Naive thymus-derived CD4-positive, alpha-beta T cell (primary cell): ENCODE results near the gene CIAO1. TPM values are rescaled to one million over a fixed set of nuclear protein-coding genes. Genes with fewer than 3 reads are reported as not detected.
"Not testable (repeated sequence)": the region's sequence is repeated elsewhere in the genome, so short reads cannot be mapped to it uniquely, and the experiment has no call there.

Experiments
- ATAC-seq: fragments of 150-1000 bp; cut with Tn5 transposase; 2 replicates; pipeline ENCODE4 v1.10.0; 2021; ENCODE audit warnings: mild to moderate bottlenecking, moderate library complexity
- CTCF ChIA-PET: fragments of 350-600 bp; sonication (Branson Sonifier 250); formaldehyde crosslinking; loops from one replicate; lab custom pipeline; 2021; ENCODE audit warnings: antibody characterized with exemption; lab: Charles Lee
- POLR2A ChIA-PET: fragments of 350-600 bp; sonication (Branson Sonifier 250); formaldehyde crosslinking; loops from one replicate; lab custom pipeline; 2021; ENCODE audit warnings: antibody characterized with exemption, inconsistent platforms; lab: Charles Lee
- DNase-seq, 9 donors: peaks; one replicate each; pipeline versions ENCODE4 v3.0.0 to v3.0.0-alpha.2; 2020 to 2022; ENCODE audit warnings: mixed read lengths in 1 of 9
- H3K27ac ChIP-seq: one replicate; pipeline ENCODE4 v1.7.0; 2013; ENCODE audit warnings: mild to moderate bottlenecking, low read depth, low read length, moderate library complexity
- H3K27me3 ChIP-seq, 2 donors: one replicate each; pipeline ENCODE4 v1.7.0; 2013; ENCODE audit warnings: low read length in 2 of 2, mild to moderate bottlenecking in 2 of 2, moderate library complexity in 2 of 2; ENCODE audit not compliant: control insufficient read depth in 2 of 2, insufficient read depth in 2 of 2
- H3K36me3 ChIP-seq, 3 experiments: 1 replicate in 2 of 3; 2 replicates in 1 of 3; pipeline ENCODE4 v1.7.0; 2013; ENCODE audit warnings: low read length in 3 of 3, mild to moderate bottlenecking in 3 of 3, moderate library complexity in 1 of 3; ENCODE audit not compliant: insufficient read depth in 3 of 3, control insufficient read depth in 2 of 3
- H3K4me1 ChIP-seq, 2 donors: one replicate each; pipeline ENCODE4 v1.7.0; 2013; ENCODE audit warnings: low read length in 2 of 2, mild to moderate bottlenecking in 2 of 2, moderate library complexity in 1 of 2; ENCODE audit not compliant: control insufficient read depth in 2 of 2, insufficient read depth in 2 of 2
- H3K4me3 ChIP-seq: 2 replicates; pipeline ENCODE4 v1.7.0; 2013; ENCODE audit warnings: mild to moderate bottlenecking, low read length
- H3K9me3 ChIP-seq, 3 experiments: 1 replicate in 2 of 3; 2 replicates in 1 of 3; pipeline ENCODE4 v1.7.0; 2013; ENCODE audit warnings: low read length in 3 of 3; ENCODE audit not compliant: control insufficient read depth in 2 of 3
- H3K27ac Mint-ChIP-seq, 9 donors: one replicate each; pipeline ENCODE4 v1.8.0; 2020 to 2022; ENCODE audit warnings: mixed read lengths in 9 of 9, mild to moderate bottlenecking in 8 of 9, moderate library complexity in 5 of 9, inconsistent platforms in 2 of 9
- H3K27me3 Mint-ChIP-seq, 5 donors: one replicate each; pipeline ENCODE4 v1.8.0; 2021 to 2022; ENCODE audit warnings: mixed read lengths in 5 of 5, mild to moderate bottlenecking in 1 of 5
- H3K36me3 Mint-ChIP-seq, 5 donors: one replicate each; pipeline ENCODE4 v1.8.0; 2020 to 2022; ENCODE audit warnings: mixed read lengths in 5 of 5, mild to moderate bottlenecking in 3 of 5, inconsistent platforms in 1 of 5
- H3K4me1 Mint-ChIP-seq, 7 donors: one replicate each; pipeline ENCODE4 v1.8.0; 2020 to 2022; ENCODE audit warnings: mixed read lengths in 7 of 7, mild to moderate bottlenecking in 3 of 7, inconsistent platforms in 1 of 7
- H3K4me3 Mint-ChIP-seq, 10 donors: one replicate each; pipeline ENCODE4 v1.8.0; 2020 to 2022; ENCODE audit warnings: mild to moderate bottlenecking in 10 of 10, mixed read lengths in 10 of 10, moderate library complexity in 6 of 10, inconsistent platforms in 2 of 10
- H3K9me3 Mint-ChIP-seq, 11 donors: one replicate each; pipeline ENCODE4 v1.8.0; 2020 to 2022; ENCODE audit warnings: mixed read lengths in 11 of 11, mild to moderate bottlenecking in 4 of 11, inconsistent platforms in 1 of 11, moderate library complexity in 1 of 11
- intact Hi-C, 2 donors: fragments of 100-400 bp; cut with micrococcal nuclease; formaldehyde crosslinking; loops; one replicate each; pipeline ENCODE4 v1.15.1; 2023
- polyA plus RNA-seq, 2 donors: library from polyadenylated mRNA; unstranded; fragments of 300-500 nt; fragmentation: Illumina TruSeq; gene quantifications; one replicate each; pipeline ENCODE4 v1.2.3, GENCODE V29; 2021
- total RNA-seq, 6 experiments: library from RNA in 5 of 6; stranded (reverse) in 5 of 6; gene quantifications; 1 replicate in 5 of 6; 2 replicates in 1 of 6; pipeline ENCODE4 v1.2.3 and lab custom pipeline; 2021 to 2026

CIAO1 gene
- total and polyA plus RNA-seq, 7 experiments from 2014 or later: 62.1 to 115 (median 84.4) TPM

DNA sequence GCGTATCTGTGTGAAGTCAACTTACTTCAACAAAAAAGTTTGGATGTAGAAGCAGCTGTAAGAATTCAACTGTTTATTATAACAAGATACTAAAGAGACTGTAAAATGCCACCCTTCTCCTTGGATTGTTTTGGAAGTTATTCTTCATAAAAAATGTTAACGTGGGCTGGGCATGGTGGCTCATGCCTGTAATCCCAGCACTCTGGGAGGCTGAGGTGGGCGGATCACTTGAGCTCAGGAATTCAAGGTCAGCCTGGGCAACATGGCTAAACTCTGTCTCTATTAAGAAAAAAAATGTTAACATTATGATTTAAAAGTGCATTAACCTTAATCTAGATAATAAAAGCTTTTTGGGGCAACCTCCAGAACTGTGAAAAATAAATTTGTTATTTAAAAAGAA is 7.7 kb downstream of the CIAO1 start:
- H3K4me3 Mint-ChIP-seq: no peak overlapping the region
- intact Hi-C loops: no loop called here
- H3K4me1 Mint-ChIP-seq: peaks cover 0 to 4% (median 0%) of the 10 kb centered on the region in 7 donors
- Histone ChIP-seq H3K9me3 (no peaks in the 10 kb centered on the region), H3K4me1 (no peaks in the 10 kb centered on the region), H3K27ac (no peak overlapping the region), H3K4me3 (no peak overlapping the region), H3K36me3 (peaks cover 35 to 86% (median 40%) of the 10 kb centered on the region in 3 experiments), H3K27me3 (no peaks in the 10 kb centered on the region)
- ChIA-PET POLR2A (interaction anchor here (0.6 kb wide), 1 partner anchor 17 kb away, joined by 3 read pairs; no protein-coding TSS in a partner anchor), CTCF (interaction anchor here (0.9 kb wide), 1 partner anchor 19 kb away, joined by 4 read pairs; no protein-coding TSS in a partner anchor)
- ATAC-seq (no peak), DNase-seq (no peak)
- peaks cover 8 to 50% (median 30%) of the 10 kb centered on the region in 5 donors for H3K36me3 Mint-ChIP-seq
- H3K9me3 Mint-ChIP-seq: no peaks in the 10 kb centered on the region
- peak overlapping the region in 2 of 9 donors; percentile 25 to 43 for H3K27ac Mint-ChIP-seq
- no peaks in the 10 kb centered on the region for H3K27me3 Mint-ChIP-seq

DNA sequence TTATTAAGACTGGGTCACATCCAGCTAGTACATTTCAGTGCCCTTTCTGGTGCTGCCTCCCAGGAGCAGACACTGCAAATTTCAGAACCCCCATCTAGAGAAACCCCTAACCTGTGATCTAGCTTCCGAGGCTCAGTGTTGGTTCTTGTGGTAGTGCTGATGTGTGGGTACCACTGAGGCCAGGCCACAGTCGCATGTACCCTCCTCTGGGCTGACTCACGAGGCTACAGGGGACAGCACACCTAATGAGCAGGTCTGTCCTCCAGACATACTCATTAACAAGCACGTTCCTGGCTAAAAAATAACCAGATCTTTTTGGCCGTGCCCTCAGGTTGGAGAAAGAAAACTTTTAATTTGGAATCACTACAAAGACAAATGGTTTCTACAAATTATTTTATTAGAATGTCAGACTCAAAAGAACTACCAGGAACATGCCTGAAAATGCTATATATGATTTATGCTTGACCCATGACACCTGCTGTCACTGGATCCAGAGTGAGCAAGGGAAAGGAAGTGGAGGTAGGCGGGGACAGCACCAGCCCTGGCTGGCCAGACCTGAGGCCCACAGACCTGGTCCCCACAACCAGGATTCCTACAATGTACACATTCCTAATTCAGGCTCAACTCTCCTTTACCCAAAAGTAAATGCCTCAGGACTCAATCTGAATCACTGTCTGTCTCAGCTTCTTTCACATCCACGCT is 8.5 kb downstream of the CIAO1 start:
- Mint-ChIP-seq H3K27me3 (no peaks in the 10 kb centered on the region), H3K4me1 (no peaks in the 10 kb centered on the region), H3K27ac (peak overlapping the region in 3 of 9 donors; percentile 24 to 60 (median 55)), H3K9me3 (no peaks in the 10 kb centered on the region), H3K36me3 (peaks cover 11 to 52% (median 32%) of the 10 kb centered on the region in 5 donors), H3K4me3 (no peak overlapping the region)
- peaks cover 35 to 86% (median 43%) of the 10 kb centered on the region in 3 experiments for H3K36me3 ChIP-seq
- no peaks in the 10 kb centered on the region for H3K27me3 ChIP-seq
- intact Hi-C loops: no loop called here
- DNase-seq: no peak
- no peak overlapping the region for H3K4me3 ChIP-seq
- H3K27ac ChIP-seq: no peak overlapping the region
- ATAC-seq: no peak
- no peaks in the 10 kb centered on the region for H3K9me3 ChIP-seq
- CTCF ChIA-PET: no interaction called here
- POLR2A ChIA-PET: interaction anchor here (0.6 kb wide), 2 partner anchors 18 to 220 kb away, joined by 3 read pairs; no protein-coding TSS in a partner anchor
- H3K4me1 ChIP-seq: no peaks in the 10 kb centered on the region

DNA sequence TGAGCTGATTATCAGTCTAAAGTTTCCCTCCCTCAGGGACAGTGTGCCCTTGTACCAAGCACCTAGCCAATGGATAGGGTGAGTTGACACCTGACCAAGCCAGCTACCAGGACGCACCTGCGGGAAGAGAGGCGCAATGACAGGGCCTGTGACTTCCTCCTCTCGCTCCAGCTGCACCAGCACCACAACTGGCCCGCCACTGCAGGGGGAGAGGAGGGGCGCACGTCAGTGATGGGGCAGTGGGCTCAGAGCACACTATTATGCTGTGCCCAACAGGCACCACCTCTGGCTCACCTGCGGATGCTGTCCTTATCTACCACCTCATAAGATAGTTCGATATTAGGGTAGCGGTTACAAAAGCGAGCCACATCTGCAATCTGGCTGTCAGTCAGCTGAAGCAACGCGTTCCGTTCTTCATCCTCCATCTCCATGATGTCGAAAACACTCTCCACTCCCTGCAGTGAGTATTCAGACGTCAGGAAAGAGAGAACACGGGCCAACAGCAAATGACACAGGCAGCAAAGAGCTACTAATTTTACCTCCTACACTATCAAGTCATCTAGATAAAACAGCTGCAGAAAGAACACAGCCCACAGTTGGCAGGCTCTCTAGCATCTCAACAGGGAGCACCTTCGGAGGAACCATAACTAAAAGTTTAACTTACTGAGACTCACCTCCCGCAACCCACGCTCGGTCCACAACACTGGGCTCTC is 10.9 kb downstream of the CIAO1 start:
- Histone ChIP-seq H3K36me3 (peaks cover 36 to 91% (median 48%) of the 10 kb centered on the region in 3 experiments), H3K4me3 (no peak overlapping the region), H3K27me3 (no peaks in the 10 kb centered on the region), H3K9me3 (no peaks in the 10 kb centered on the region), H3K4me1 (no peaks in the 10 kb centered on the region), H3K27ac (no peak overlapping the region)
- no peak for ATAC-seq
- Mint-ChIP-seq H3K27me3 (no peaks in the 10 kb centered on the region), H3K4me1 (no peaks in the 10 kb centered on the region), H3K9me3 (no peaks in the 10 kb centered on the region), H3K27ac (peak overlapping the region in 3 of 9 donors; percentile 21 to 62 (median 34)), H3K36me3 (peaks cover 16 to 58% (median 36%) of the 10 kb centered on the region in 5 donors), H3K4me3 (no peak overlapping the region)
- POLR2A ChIA-PET: interaction anchor here (0.6 to 0.9 kb wide), 2 partner anchors 10 to 33 kb away, joined by 4 to 5 read pairs; no protein-coding TSS in a partner anchor
- CTCF ChIA-PET: no interaction called here
- intact Hi-C loops: no loop called here
- DNase-seq: no peak

DNA sequence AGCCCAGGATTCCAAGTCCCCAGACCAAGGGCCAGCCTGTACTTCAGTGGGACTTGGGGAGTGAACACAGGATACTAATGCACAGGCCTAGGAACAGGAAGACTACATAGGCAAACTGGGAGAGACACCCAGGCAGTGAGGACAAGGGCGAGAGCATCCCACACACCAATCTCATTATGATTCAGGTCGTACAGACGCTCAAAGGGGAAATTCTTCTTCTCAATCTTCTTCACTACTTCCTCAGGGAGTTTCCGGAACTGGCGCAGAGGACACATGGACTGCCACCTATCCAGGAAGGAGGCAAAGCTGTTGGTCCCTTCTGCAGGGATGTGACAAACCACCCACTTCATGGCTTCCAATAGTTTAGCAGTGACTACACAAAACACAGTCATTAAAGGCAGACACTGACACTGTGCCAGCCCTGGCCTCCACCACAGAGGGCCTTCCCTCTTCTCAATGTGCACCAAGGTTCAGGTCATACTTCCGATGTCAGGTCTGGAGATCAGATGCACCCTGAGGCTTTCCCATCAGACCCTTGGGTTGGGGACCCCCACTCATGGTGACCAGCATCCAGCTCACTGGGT is 21.3 kb downstream of the CIAO1 start:
- Histone ChIP-seq H3K27me3 (no peaks in the 10 kb centered on the region), H3K36me3 (peaks cover 81 to 100% (median 87%) of the 10 kb centered on the region in 3 experiments), H3K27ac (no peak overlapping the region), H3K4me1 (no peaks in the 10 kb centered on the region), H3K9me3 (no peaks in the 10 kb centered on the region), H3K4me3 (no peak overlapping the region)
- Mint-ChIP-seq H3K4me3 (no peak overlapping the region), H3K36me3 (peaks cover 12 to 83% (median 41%) of the 10 kb centered on the region in 5 donors), H3K4me1 (peaks cover 0 to 2% (median 0%) of the 10 kb centered on the region in 7 donors), H3K9me3 (peaks cover 0 to 3% (median 0%) of the 10 kb centered on the region in 11 donors), H3K27ac (peak overlapping the region in 3 of 9 donors; percentile 17 to 73 (median 26)), H3K27me3 (no peaks in the 10 kb centered on the region)
- CTCF ChIA-PET: no interaction called here
- intact Hi-C loops: no loop called here
- POLR2A ChIA-PET: no interaction called here
- no peak for ATAC-seq
- DNase-seq: no peak

DNA sequence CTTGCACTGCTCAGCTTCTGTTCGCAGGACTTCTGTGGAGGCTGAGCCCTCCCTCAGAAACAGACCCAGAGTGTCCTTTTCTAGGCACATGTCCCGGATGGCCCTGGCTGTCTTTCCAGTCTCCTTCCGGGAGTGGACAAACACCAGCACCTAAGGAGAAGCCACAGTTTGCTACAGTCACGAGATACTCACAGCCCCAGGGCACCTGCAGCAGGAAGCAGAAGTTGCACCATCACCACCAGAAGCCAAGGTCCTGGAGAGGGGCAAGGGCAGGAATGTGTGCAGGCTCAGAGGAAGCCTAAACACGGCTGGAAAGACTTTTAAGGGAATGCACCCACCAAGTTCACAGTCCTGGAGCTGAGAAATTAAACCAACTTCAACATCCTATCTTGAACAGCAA is 25.7 kb downstream of the CIAO1 start:
- Histone ChIP-seq H3K4me3 (no peak overlapping the region), H3K36me3 (peaks cover 70 to 100% (median 79%) of the 10 kb centered on the region in 3 experiments), H3K27me3 (no peaks in the 10 kb centered on the region), H3K27ac (no peak overlapping the region), H3K4me1 (no peaks in the 10 kb centered on the region), H3K9me3 (no peaks in the 10 kb centered on the region)
- H3K4me3 Mint-ChIP-seq: no peak overlapping the region
- ChIA-PET POLR2A (interaction anchor here (0.9 to 1.1 kb wide), 4 partner anchors 9 to 82 kb away, joined by 3 to 4 read pairs (median 4); partner anchors contain the start of gene SNRNP200), CTCF (no interaction called here)
- peaks cover 0 to 3% (median 0%) of the 10 kb centered on the region in 7 donors for H3K4me1 Mint-ChIP-seq
- H3K27ac Mint-ChIP-seq: no peak overlapping the region
- ATAC-seq (no peak), DNase-seq (no peak)
- intact Hi-C loops: no loop called here
- peaks cover 18 to 75% (median 53%) of the 10 kb centered on the region in 5 donors for H3K36me3 Mint-ChIP-seq
- H3K27me3 Mint-ChIP-seq: no peaks in the 10 kb centered on the region
- H3K9me3 Mint-ChIP-seq: peaks cover 0 to 3% (median 0%) of the 10 kb centered on the region in 11 donors

DNA sequence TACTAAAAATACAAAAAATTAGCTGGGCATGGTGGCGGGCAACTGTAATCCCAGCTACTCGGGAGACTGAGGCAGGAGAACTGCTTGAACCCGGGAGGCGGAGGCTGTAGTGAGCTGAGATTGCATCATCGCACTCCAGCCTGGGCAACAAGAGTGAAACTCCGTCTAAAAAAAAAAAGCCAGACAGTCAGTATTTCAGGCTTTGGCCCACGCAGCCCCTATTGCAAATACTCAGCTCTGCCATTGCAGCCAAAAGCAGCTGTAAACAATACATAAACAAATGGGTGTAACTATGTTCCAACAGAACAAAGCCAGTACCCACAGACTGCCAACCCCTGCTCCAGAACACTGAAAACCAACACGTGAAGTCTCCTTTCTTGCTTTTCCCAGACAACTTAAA is 28.2 kb downstream of the CIAO1 start:
- H3K36me3 Mint-ChIP-seq: peaks cover 19 to 73% (median 46%) of the 10 kb centered on the region in 5 donors
- not testable (repeated sequence) for H3K27ac Mint-ChIP-seq, H3K4me3 Mint-ChIP-seq

More for the DNA sequence above, 28.2 kb downstream of the CIAO1 start:
- H3K36me3 ChIP-seq: peaks cover 67 to 100% (median 83%) of the 10 kb centered on the region in 3 experiments
- CTCF ChIA-PET, intact Hi-C loops, H3K4me3 ChIP-seq, ATAC-seq, H3K9me3 ChIP-seq, H3K27me3 Mint-ChIP-seq, H3K27me3 ChIP-seq, H3K9me3 Mint-ChIP-seq, DNase-seq, H3K27ac ChIP-seq, H3K4me1 ChIP-seq: not testable (repeated sequence)
- POLR2A ChIA-PET: interaction anchor here (0.6 to 1.5 kb wide), 2 partner anchors 9 to 95 kb away, joined by 3 to 4 read pairs; no protein-coding TSS in a partner anchor
- H3K4me1 Mint-ChIP-seq: peaks cover 5 to 13% (median 11%) of the 10 kb centered on the region in 7 donors
